Panc1 (cell line): ENCODE measurements around the gene SLC10A4. TPM values are rescaled to one million over a fixed set of nuclear protein-coding genes. Genes with fewer than 3 reads are reported as not detected.

Experiments used
- ATAC-seq: fragments of 200-7000 bp; cut with Tn5 transposase; 2 replicates; pipeline ENCODE4 v1.9.1; 2020; ENCODE audit warnings: mild to moderate bottlenecking, moderate library complexity
- BruUV-seq: library from RNA; stranded (reverse); fragments of 400-500 nt; replicated peaks from 2 replicates; lab custom pipeline; 2021; lab: Mats Ljungman, UMichigan
- CTCF ChIA-PET: fragments of 300-600 bp; sonication (Branson Sonifier 250); formaldehyde crosslinking; loops from one replicate; lab custom pipeline; 2022; ENCODE audit warnings: antibody characterized with exemption; lab: Charles Lee
- POLR2A ChIA-PET: fragments of 300-600 bp; sonication (Branson Sonifier 250); formaldehyde crosslinking; loops from one replicate; lab custom pipeline; 2022; ENCODE audit warnings: antibody characterized with exemption; lab: Charles Lee
- DNase-seq: peaks from one replicate; pipeline ENCODE4 v3.0.0-alpha.2; 2010; ENCODE audit warnings: low read depth, low spot score
- H3K27ac ChIP-seq: 2 replicates; pipeline ENCODE4 v1.5.1; 2011; ENCODE audit warnings: mild to moderate bottlenecking, low read length, inconsistent platforms
- H3K27me3 ChIP-seq: fragments of 200-500 bp; sonication (Bioruptor generic); 2 replicates; pipeline ENCODE4 v1.6.0; 2014; ENCODE audit warnings: low read length, inconsistent platforms; ENCODE audit not compliant: control insufficient read depth, insufficient read depth
- H3K36me3 ChIP-seq: fragments of 200-500 bp; sonication (Bioruptor generic); 2 replicates; pipeline ENCODE4 v1.5.1; 2014; ENCODE audit warnings: inconsistent platforms, mild to moderate bottlenecking, low read length, moderate library complexity; ENCODE audit not compliant: control insufficient read depth, insufficient read depth
- H3K4me1 ChIP-seq: 2 replicates; pipeline ENCODE4 v1.5.1; 2011; ENCODE audit warnings: inconsistent platforms, mild to moderate bottlenecking, low read length, moderate library complexity; ENCODE audit not compliant: control insufficient read depth, insufficient read depth
- H3K4me3 ChIP-seq, 2 experiments: 2 replicates each; pipeline ENCODE4 v1.5.1; 2011 to 2012; ENCODE audit warnings: low read depth in 2 of 2, low read length in 2 of 2, mild to moderate bottlenecking in 2 of 2, inconsistent platforms in 1 of 2, moderate library complexity in 1 of 2
- H3K9me3 ChIP-seq: fragments of 200-500 bp; sonication (Bioruptor generic); 2 replicates; pipeline ENCODE4 v1.5.1; 2014; ENCODE audit warnings: low read depth, mild to moderate bottlenecking, inconsistent platforms, low read length, moderate library complexity; ENCODE audit not compliant: control insufficient read depth, insufficient read depth
- POLR2AphosphoS5 ChIP-seq: IDR thresholded peaks from 2 replicates; pipeline ENCODE4 v1.6.1; 2012; ENCODE audit warnings: mild to moderate bottlenecking, low read depth, low read length, moderate library complexity
- SIN3A ChIP-seq: IDR thresholded peaks from 2 replicates; pipeline ENCODE4 v1.6.1; 2012; ENCODE audit warnings: low read depth, mild to moderate bottlenecking, low read length, moderate library complexity, borderline replicate concordance; ENCODE audit not compliant: insufficient read depth
- TCF7L2 ChIP-seq: IDR thresholded peaks from 2 replicates; pipeline ENCODE4 v1.6.1; 2011; ENCODE audit warnings: mild to moderate bottlenecking, low read depth, low read length, inconsistent platforms
- in situ Hi-C: cut with HindIII; loops from 2 replicates; pipeline ENCODE4 v1.10.0; 2016; ENCODE audit warnings: low sequenced_read_pairs, low pct_unique_long_range_greater_than_20kb
- intact Hi-C: fragments of 100-400 bp; cut with micrococcal nuclease; formaldehyde crosslinking; loops from one replicate; pipeline ENCODE4 v1.10.0; 2022; ENCODE audit not compliant: unreplicated experiment
- total RNA-seq: library from RNA; stranded (reverse); gene quantifications from one replicate; pipeline ENCODE4 v1.2.1, GENCODE V29; 2021; ENCODE audit not compliant: unreplicated experiment
- TF ChIP-seq, protein P1 (sequence below): fragments of 450-650 bp; IDR thresholded peaks from 2 replicates; pipeline ENCODE4 v1.5.1; 2017; ENCODE audit warnings: mild to moderate bottlenecking
- TF ChIP-seq, protein P2 (sequence below), 2 experiments: IDR thresholded peaks; 2 replicates each; pipeline ENCODE4 v1.6.1; 2011 to 2012; ENCODE audit warnings: low read depth in 2 of 2, control low read depth in 1 of 2, low read length in 1 of 2, mild to moderate bottlenecking in 1 of 2, moderate library complexity in 1 of 2; ENCODE audit not compliant: insufficient read depth in 1 of 2

The SLC10A4 gene
- total RNA-seq, 1 experiment from 2014 or later = 1.2 TPM

DNA sequence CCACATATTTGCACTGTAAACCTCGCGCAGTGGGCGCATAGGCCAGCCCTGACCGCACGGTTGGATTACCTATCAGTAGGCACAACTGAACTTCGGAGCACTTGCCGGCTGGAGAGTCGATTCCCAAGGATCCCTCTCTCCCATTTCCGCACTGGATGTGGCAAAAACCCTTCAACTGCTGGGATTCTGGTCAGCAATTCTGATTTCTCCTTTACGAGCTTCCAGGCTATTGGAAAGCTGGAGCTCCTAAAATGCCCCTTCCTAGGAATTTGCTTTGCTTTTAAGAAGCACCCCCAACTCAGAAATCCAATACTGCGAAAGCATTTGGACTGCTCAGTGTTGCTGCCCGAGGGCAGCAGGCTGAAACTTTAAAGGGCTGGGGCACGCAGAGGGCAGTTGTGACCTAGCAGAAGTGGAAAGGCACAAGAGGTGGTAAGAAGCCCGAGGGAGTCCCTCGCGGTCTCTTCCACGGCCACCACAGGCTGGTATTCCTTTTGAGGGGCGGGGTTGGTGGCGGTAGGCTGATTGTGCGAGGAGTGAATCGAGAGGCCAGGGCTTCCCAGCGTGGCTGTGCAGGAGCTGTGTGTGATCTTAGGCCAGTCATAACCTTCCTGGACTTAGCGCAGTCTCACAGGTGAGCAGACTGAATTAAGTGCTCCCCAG lies 8.5 kb downstream of the SLC10A4 start:
- in situ Hi-C loops = no loop called here
- BruUV-seq = no TSS peak
- intact Hi-C loops = loop anchor here (10.0 kb wide), 1 partner anchor 367 kb away; no protein-coding TSS in a partner anchor
- no peak for DNase-seq
- H3K27ac ChIP-seq = no peak overlapping the region
- H3K36me3 ChIP-seq = no peaks in the 10 kb centered on the region
- ChIA-PET POLR2A (no interaction called here), CTCF (no interaction called here)
- no peaks in the 10 kb centered on the region for H3K4me1 ChIP-seq
- H3K27me3 ChIP-seq = peaks cover 3% of the 10 kb centered on the region; the same call in 1 of the 2 replicates
- TF ChIP-seq SIN3A = no peak
- TF ChIP-seq, protein P1, sequence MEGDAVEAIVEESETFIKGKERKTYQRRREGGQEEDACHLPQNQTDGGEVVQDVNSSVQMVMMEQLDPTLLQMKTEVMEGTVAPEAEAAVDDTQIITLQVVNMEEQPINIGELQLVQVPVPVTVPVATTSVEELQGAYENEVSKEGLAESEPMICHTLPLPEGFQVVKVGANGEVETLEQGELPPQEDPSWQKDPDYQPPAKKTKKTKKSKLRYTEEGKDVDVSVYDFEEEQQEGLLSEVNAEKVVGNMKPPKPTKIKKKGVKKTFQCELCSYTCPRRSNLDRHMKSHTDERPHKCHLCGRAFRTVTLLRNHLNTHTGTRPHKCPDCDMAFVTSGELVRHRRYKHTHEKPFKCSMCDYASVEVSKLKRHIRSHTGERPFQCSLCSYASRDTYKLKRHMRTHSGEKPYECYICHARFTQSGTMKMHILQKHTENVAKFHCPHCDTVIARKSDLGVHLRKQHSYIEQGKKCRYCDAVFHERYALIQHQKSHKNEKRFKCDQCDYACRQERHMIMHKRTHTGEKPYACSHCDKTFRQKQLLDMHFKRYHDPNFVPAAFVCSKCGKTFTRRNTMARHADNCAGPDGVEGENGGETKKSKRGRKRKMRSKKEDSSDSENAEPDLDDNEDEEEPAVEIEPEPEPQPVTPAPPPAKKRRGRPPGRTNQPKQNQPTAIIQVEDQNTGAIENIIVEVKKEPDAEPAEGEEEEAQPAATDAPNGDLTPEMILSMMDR = no peak
- no peak overlapping the region for H3K4me3 ChIP-seq
- ATAC-seq = no peak
- no peaks in the 10 kb centered on the region for H3K9me3 ChIP-seq

DNA sequence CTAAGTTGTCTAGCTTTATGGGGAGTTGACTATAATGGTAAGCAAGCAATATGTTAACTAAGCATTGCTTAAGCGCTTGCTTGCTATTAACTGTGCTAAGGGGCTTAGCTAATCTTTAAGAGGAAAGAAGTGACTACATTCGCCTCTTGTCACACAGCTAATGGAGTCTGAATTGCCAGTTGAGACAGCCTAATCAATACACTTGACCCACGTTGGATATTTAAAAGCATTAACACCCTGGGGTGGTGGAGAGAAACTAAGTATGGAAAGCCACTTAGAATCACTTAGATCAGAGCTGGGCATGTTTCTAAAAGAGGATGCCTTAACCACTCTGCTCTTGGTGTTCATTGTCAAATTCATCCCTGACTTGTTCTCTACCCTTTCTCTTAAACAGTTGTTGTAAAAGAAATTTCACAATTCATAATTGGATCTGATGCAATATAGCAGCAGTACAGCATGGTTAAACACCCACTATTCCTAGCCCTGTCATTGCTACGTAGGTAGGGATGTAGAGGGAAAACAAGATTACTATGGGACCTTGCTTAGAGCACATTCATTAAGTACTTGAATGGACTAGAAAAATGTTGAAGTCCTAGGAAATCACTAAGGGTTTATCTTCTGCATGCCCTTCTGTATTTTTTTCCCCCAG lies 10.4 kb downstream of the SLC10A4 start:
- TF ChIP-seq, protein P1 = no peak
- TF ChIP-seq POLR2AphosphoS5 (no peak), TCF7L2 (no peak), SIN3A (no peak)
- TF ChIP-seq, protein P2, sequence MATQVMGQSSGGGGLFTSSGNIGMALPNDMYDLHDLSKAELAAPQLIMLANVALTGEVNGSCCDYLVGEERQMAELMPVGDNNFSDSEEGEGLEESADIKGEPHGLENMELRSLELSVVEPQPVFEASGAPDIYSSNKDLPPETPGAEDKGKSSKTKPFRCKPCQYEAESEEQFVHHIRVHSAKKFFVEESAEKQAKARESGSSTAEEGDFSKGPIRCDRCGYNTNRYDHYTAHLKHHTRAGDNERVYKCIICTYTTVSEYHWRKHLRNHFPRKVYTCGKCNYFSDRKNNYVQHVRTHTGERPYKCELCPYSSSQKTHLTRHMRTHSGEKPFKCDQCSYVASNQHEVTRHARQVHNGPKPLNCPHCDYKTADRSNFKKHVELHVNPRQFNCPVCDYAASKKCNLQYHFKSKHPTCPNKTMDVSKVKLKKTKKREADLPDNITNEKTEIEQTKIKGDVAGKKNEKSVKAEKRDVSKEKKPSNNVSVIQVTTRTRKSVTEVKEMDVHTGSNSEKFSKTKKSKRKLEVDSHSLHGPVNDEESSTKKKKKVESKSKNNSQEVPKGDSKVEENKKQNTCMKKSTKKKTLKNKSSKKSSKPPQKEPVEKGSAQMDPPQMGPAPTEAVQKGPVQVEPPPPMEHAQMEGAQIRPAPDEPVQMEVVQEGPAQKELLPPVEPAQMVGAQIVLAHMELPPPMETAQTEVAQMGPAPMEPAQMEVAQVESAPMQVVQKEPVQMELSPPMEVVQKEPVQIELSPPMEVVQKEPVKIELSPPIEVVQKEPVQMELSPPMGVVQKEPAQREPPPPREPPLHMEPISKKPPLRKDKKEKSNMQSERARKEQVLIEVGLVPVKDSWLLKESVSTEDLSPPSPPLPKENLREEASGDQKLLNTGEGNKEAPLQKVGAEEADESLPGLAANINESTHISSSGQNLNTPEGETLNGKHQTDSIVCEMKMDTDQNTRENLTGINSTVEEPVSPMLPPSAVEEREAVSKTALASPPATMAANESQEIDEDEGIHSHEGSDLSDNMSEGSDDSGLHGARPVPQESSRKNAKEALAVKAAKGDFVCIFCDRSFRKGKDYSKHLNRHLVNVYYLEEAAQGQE (IDR thresholded peaks at IDR 0.05; ENCODE audit: insufficient read depth in 1 of 2, low read depth in 2 of 2, low read length in 1 of 2) = no peak
- peaks cover 3% of the 10 kb centered on the region; the same call in 1 of the 2 replicates for H3K27me3 ChIP-seq
- no peak overlapping the region for H3K4me3 ChIP-seq
- POLR2A ChIA-PET = no interaction called here
- CTCF ChIA-PET = no interaction called here
- no peak for ATAC-seq
- no peak for DNase-seq
- no peak overlapping the region for H3K27ac ChIP-seq
- H3K9me3 ChIP-seq = no peaks in the 10 kb centered on the region
- in situ Hi-C loops = no loop called here
- peaks cover 2% of the 10 kb centered on the region; the same call in 1 of the 2 replicates for H3K36me3 ChIP-seq
- H3K4me1 ChIP-seq = no peaks in the 10 kb centered on the region
- intact Hi-C loops = loop anchor here (10.0 kb wide), 1 partner anchor 369 kb away; no protein-coding TSS in a partner anchor
- no TSS peak for BruUV-seq
